ENCODE data around the gene APCDD1L.

DNA sequence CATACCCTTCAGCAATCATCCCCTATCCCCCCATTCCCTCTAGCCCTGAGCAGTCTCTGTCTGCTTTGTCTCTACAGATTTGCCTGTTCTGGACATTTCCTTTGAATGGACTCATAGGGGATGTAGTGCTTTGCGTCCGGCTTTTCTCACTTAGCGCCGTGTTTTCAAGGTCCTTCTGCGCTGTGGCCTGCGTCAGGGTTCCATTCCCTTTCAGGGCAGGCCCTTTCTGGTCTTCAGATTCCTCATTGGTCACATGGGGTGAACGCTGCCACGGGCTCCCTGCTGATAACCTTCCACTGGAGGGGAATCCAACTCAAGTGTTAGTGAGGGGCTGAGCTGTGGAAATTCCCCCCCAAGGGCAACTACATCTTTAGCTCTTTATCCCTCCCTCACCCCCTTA, 36.4 kb upstream of the APCDD1L start:
- no peak for TF ChIP-seq POLR2AphosphoS5 (IDR thresholded peaks at IDR 0.05; ENCODE audit: borderline replicate concordance, low read depth, low read length)
- TF ChIP-seq EZH2 (IDR thresholded peaks at IDR 0.05) = no peak
- no peak for TF ChIP-seq FOXP2 (optimal IDR thresholded peaks at IDR 0.05; ENCODE audit: control extremely low read depth, extremely low read length, insufficient read depth)
